T-helper 2 cell treated with Interferon-gamma antibody and Interleukin-4, amounts not matched to agents 100 ng/mL and 5 ng/mL, for 36 hours (primary cell): ENCODE results near the gene CSH2. TPM values are rescaled to one million over a fixed set of nuclear protein-coding genes. Genes with fewer than 3 reads are reported as not detected.

Experiments used
- intact Hi-C: fragments of 100-400 bp; cut with micrococcal nuclease; formaldehyde crosslinking; loops from one replicate; pipeline ENCODE4 v1.15.1; 2023
- total RNA-seq: library from RNA; stranded (reverse); gene quantifications from 2 replicates; pipeline ENCODE4 v1.2.3, GENCODE V29; 2022

CSH2 gene
- total RNA-seq, 1 donor from 2014 or later: not detected

DNA sequence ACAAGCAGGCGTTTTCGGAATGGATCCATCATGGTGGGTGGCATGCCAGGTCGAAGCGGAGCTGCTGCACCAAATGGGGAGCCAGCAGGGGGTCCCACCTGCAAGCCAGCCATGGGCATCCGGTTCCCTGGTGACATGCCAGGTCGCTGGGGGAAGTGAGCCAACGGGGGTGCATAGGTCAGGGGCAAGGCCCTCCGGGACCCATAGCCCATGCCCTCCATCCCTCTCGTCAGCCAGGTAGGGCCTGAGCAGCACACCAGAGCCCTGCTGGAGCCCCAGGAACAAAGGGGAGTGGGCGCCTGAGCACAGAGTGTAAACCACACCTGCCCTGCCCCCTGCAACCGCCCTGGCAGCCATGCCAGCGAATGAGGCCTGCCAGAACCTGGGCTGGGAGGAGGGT, 36.0 kb downstream of the CSH2 start:
- intact Hi-C loops: no loop called here

DNA sequence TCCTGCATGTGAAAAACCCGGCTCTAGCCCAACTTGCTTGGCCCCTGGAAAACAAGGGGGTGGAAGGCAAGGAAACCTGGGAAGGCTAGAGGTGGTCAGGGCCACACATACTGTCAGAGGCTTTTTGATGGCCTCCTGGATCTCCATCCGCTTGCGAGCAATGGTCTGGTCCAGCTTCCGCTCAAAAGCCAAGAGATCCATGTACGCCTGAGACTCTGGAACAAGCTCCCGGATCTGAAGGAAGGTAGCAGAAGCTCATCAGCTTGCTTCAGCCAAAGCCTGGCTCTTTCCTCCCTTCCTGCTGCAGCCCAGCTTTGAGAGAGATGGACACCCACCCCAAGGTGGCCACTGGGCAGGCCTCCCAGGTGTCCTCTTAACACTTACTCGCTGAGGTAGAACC, 36.7 kb downstream of the CSH2 start:
- intact Hi-C loops: no loop called here

DNA sequence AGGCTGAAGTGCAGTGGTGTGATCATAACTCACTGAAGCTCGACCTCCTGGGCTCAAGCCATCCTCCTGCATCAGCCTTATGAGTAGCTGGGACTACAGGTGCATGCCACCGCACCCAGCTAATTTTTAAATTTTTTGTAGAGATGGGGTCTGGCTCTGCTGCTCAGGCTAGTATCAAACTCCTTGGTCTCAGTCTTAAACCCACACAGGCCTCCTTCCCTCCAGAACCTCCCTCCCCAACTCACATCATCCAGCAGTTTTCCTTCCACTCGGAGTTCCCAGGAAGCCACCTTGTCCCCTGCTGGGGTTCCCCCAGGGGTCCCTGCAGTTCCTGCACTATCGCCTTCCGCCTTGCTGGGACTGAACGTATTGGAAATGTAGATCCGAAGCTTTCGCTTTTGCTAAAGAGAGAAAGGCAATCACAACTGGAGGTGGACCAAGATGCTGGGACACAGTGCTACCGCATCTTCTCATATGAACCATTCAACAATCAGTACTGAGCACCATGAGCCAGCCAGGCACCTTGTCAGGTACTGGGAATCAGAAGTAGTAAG, 38.2 kb downstream of the CSH2 start:
- intact Hi-C loops: loop anchor here (2.0 kb wide), 1 partner anchor 136 kb away; no protein-coding TSS in a partner anchor

DNA sequence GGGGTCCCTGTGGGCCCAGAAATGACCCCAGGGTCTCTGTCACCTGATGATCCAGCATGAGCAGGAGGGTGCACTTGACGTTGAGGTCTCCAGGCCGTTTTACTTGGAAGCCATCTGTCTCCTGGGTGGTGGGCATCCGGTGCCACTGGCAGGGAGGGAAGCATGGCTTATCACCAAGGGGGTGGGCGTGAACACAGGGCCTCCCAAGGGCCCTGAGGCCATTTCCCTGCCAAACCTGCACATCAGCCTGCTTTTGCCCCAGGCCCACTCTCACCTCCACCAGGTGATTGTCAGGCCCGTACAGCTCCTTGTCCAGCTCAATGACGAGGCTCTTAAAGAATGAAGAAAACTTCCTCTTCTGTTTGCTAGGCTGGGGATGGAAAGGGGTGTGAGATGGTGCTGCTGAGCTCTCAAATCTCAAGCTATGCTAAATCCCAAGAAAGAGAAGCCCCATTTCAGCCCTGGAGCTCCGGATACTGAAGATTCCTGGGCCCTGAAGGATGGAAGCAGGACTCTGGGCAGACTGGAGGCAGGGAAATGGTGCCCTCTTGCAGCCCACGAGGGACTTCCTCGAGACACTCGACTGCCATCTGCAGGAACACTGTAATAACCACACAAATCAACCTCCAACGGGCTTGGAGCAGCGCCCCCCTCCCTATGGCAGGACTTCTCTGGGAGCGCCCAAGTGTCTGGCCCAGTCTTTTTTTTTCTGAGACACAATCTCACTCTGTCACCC, 38.9 kb downstream of the CSH2 start:
- intact Hi-C loops: loop anchor here (2.0 kb wide), 1 partner anchor 136 kb away; no protein-coding TSS in a partner anchor

DNA sequence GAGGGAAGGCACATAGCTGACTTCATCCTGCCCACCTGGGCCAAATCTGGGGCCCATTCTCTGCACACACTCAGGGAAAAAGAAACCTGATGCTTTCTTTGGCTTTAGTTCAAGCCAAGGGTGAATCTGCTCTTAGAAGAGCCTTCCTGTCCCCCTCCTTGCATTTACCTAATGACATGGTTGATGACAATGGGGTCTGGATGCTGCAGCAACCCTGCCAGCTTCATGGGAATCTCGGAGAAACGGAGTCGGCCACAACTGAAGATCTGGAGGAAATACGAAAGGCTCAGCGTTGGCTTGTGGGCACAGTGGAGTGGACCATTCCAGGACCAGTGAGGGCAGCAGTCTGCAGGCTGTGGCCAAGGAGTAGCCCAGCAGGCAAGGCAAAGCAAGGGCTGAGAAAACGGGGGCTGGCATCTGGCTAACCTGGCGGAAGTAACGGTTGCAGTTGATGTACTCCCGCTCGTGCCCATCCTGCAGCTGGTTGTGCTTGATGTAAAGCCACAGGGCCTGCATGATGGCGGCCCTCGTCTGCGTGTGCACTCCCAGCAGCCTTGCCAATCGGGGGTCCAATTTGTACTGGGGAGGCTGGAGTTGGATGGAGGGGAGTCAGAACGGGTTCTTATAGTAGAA, 39.6 kb downstream of the CSH2 start:
- intact Hi-C loops: loop anchor here (2.0 kb wide), 1 partner anchor 135 kb away; no protein-coding TSS in a partner anchor

DNA sequence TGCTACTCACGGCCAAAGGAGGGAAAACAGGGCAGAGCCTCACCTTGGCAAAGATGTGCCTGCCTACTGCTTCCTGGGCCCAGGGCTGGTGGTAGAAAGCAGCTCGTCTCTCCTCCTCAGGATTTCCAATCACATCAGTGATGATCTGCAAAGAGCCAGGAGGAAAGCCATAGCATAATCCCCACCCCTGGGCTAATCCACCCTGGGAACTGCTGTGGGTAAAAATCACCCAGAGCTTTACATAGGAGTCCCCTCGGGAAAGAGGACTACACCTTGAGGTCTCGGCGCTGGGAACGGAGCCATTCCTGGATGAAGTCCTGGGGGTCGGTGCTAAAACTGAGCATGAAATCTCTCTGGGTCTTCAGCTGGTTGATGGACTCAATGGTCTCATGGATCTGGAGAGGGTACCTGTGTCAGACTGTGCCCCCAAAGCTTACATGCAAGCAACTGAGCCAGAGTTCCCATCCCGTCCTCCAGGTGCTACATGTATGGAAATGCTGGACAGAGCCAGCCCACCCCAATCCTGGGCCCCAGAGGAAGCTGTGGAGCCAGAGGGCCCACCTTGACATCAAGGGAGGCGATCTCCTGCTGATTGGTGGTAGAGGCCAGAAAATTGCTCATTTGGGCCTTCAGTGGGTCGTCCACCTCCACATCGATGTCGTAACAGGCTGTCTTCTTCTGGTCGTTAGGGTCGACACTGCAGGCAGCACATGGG, 40.3 kb downstream of the CSH2 start:
- intact Hi-C loops: no loop called here

DNA sequence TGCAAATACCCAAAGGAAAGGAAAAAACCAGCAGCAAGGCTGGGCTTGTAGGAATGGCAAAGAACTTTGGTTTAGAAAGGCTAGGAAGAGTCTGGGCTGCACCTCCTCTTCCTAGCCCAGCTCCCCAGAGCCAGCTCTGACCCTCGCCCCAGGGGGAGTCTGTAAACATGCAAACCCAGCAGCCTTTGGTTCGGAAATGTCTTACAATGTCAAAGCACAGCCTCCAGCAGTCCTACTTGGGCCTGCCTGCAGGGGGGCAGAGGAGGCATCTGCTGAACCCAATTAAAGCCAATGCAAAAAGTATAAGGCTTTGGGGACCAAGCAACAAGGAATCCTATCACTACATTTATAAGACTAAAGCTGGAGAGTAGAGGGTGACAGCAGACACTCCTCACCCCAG, 41.0 kb downstream of the CSH2 start:
- intact Hi-C loops: no loop called here

DNA sequence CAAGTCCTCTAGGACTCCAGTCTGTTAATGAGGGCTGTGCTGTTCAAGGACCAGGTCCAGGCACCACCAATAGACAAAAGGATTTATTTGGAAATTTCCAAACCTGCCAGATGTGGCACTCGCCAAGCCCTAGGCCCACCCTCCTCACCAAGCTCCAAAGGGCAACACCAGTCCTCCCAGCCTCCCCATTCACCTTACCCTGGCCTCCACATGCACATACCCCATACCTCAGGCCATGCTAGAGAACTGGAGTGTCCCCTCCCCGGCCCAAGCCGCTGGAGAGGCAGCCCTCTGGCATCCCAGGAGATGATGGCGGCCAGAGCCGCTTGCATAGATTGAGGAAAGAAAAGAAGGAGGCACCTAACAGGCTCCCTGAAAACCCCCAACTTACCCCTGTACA, 41.5 kb downstream of the CSH2 start:
- intact Hi-C loops: no loop called here

DNA sequence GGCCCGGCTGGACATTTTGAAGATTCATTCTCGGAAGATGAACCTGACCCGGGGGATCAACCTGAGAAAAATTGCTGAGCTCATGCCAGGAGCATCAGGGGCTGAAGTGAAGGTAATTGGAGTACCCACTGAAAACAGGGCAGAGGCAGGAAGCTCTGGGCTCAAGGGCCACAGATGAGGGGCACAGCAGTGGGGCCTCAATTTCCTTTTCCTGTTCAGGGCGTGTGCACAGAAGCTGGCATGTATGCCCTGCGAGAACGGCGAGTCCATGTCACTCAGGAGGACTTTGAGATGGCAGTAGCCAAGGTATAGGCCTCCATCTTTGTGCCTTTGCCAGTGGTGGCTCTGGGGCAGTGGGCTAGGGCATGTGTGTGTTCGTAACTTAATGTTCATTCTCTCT, 42.0 kb downstream of the CSH2 start:
- intact Hi-C loops: no loop called here

DNA sequence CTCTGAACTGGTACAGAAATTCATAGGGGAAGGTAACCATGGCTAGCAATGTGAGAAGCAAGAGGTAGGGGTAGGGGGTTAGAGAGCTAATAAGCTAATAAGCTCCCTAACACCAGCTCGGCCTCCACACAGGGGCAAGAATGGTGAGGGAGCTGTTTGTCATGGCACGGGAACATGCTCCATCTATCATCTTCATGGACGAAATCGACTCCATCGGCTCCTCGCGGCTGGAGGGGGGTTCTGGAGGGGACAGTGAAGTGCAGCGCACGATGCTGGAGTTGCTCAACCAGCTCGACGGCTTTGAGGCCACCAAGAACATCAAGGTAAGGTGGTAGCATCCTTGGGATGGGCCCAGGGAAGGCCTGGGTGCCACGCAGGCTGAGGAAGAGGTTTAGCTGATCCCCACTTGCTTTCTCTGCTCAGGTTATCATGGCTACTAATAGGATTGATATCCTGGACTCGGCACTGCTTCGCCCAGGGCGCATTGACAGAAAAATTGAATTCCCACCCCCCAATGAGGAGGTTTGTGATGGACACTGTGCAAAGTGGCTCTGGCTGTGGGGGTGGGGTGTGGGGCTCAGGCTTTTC, 42.5 kb downstream of the CSH2 start:
- intact Hi-C loops: no loop called here

DNA sequence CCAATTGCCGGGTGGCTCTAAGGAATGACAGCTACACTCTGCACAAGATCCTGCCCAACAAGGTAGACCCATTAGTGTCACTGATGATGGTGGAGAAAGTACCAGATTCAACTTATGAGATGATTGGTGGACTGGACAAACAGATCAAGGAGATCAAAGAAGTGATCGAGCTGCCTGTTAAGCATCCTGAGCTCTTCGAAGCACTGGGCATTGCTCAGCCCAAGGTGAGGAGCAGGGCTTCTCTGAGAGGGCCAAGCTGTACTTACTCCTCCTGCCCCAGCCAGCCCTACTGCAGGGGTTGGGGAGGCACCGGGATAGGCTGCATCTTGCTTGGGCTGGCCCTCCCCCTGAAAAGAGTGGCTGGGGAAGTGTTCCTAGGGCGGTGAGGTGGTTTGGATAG, 43.2 kb downstream of the CSH2 start:
- intact Hi-C loops: no loop called here

DNA sequence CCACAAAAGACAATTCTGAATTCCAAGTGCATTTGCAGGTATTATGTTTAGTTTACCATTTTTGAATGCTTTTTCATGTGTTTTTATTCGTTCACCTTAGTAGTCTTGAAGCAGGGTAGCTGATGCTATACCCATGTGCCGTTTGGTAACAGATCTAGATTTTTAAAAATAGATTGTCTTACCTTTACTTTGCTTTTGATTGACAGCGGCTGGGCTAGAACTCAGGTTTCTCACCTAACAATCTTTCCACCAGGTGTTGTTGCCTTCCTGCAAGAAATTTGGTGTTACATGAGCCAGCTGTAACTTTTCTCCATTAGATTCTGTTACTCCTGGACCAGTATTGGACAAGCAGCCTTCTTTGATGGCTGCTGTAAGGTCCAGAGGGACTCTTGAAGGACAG, 44.5 kb downstream of the CSH2 start:
- intact Hi-C loops: loop anchor here (5.0 kb wide), 1 partner anchor 678 kb away; the partner anchor contains the start of genes CEP95 and DDX5

DNA sequence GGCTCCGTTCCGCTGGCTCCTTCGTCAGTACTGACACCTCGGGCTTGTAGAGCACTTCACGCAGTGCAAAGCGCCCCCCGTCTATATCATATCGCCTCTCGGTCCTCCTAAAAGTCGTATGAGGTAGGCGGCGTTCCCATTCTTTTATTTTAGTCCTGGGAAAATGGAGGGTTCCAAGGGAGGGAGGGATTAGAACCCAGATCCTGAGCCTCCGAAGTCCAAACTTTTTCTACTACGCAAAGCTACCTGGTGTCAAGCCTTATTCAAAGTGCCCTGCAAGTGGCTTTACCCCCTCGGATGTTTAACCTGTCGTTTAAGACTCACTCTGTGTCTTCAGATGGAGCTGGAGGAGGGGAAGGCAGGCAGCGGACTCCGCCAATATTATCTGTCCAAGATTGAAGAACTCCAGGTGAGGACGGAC, 45.7 kb downstream of the CSH2 start:
- intact Hi-C loops: loop anchor here (1.0 to 5.0 kb wide), 6 partner anchors 15 to 679 kb away; partner anchors contain the start of genes CCDC47, CEP95, DDX5 and MAP3K3

DNA sequence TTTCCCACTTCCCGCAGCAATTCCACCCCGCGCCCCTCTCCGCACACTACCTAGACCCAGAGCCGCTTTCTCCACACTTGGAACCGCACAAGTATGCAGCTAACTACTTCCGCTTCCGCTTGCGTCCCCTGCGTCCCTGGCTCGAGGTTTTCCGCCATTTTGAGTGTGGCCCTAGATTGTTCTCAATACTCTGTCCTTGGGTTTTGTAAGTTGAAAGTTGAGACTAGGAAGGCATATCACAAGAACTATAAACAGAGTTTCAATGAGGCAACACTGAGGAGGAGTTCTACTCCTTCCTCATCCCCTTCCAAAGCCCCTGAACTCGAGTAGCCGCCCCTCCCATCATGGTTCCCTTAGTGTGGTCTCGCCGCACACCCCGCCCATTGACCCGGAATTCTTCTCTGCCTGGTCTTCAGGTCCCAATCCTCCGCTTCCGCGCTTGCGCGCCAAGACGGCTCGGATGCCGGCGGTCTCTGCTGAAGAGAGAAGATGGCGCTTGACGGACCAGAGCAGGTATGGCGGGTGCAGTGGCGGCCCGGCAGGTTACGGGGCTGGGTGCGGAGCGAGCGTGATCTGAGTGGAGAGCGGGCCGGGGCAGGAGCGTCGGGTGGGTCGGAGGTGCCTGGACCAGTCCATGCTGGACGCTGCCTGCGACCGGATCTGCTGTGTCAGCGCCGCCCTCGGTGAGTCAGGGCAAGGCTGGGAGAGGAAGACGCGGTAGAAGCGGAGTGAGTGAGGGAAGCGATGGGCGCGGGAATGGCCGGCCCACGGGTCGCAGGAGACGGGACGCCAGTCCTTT, 46.3 kb downstream of the CSH2 start, which contains the start of the genes FTSJ3 and PSMC5:
Gene FTSJ3, minus strand, starts transcription at position 662 of the 799 bp plus-strand sequence. CDS start 761 bp downstream, outside the sequence.
Gene PSMC5, plus strand, starts transcription at position 430 of the 799 bp plus-strand sequence. Its CDS starts 60 bp downstream, at position 490.
- intact Hi-C loops: loop anchor here (1.0 to 5.0 kb wide), 6 partner anchors 16 to 680 kb away; partner anchors contain the start of genes CCDC47, CEP95, DDX5 and MAP3K3

DNA sequence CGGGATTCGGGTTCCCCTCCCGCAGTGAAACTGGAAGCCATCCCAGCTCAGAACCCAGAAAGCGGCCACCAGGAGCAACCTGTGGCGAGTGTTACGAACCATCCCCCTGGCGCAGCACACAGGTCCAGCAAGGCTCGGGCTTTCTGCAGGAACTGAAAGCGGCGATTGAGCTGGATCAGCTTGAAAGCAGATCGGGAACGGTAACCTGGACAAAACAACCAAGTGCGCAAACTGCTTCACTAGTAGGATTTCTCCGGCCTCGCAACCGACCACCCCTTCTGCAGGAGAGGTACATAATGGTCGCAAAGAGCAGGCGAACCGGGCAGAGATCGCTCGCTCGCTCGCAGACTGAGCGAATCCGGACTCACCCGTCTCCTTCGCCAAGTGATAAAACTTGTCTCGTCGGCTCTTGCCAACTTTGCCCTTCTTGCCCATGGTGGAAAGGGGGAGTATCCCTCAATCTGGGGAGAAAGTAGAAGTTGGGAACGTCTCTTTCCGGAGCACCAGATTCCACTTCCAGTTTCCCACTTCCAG, 46.9 kb downstream of the CSH2 start:
- intact Hi-C loops: loop anchor here (1.0 to 5.0 kb wide), 6 partner anchors 17 to 681 kb away; partner anchors contain the start of genes CCDC47, CEP95, DDX5 and MAP3K3

DNA sequence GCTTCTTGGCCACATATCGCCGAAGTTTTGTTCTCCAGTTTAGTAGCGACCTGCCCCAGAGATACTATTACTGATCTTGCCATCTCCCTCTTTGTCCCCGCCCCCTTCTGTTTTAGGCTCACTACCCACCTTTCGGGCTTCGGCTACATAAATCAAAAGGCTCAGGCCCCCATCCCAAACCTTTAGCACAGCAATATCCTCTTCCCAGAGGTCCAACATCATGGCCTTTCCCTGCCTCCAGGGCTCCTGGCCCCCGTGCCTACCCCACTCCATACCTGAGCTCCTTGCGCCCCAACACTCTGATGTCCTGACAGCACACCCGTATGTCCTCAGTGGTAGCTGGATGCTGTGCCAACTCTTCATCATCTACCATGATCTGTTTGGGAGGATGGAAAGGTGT, 49.1 kb downstream of the CSH2 start:
- intact Hi-C loops: no loop called here

DNA sequence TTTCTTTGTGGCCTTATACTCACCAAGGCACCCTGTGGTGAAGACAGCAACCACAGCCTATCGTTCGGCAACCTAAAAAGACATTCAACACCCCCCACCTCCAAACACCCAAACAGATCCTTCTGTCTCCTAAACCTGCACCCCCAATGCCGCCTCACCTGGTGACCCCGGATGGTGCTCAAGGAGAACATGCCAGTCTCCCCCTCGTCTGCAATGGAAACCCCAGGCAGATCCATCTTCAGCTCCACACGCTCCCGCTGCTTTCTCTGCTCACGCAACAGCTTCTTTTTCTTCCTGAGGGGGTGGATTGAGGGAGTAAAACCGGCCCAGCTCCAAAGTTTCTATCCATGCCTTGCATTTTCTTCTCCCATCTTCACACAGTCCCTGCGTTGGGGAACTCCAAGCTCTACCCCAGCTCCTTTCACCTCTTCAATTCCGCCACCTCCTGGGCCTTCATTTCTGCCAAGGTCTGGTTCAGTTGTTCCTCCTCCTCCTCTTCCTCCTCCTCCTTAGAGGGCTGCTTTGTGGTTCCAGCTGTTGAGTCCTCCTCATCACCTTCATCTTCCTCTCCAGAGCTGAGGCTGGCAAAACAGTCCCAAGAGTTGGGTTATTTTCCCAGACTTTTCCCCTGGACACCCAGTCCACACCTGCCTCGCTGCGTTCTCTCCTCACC, 49.7 kb downstream of the CSH2 start:
- intact Hi-C loops: no loop called here

DNA sequence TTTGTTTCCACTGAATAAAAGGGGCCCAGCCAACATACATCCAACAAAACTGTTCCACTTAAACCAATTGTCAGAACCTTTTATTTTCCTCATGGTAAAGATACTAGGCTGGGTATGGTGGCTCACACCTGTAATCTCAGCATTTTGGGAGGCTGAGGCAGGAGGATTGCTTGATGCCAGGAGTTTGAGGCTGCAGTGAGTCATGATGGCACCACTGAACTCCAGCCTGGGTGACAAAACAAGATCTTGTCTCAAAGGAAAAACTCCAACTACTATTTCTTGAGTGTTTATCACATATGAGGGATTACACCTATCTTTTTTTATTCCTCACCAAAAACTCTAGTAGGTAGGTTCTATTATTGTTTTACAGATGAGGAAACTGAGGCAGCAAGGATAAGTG, 50.9 kb downstream of the CSH2 start:
- intact Hi-C loops: no loop called here
